ENCODE data around the gene NRXN3. TPM values are rescaled to one million over a fixed set of nuclear protein-coding genes. Genes with fewer than 3 reads are reported as not detected.

NRXN3 gene
- total RNA-seq, 1 donor from 2014 or later = 11.4 TPM

DNA sequence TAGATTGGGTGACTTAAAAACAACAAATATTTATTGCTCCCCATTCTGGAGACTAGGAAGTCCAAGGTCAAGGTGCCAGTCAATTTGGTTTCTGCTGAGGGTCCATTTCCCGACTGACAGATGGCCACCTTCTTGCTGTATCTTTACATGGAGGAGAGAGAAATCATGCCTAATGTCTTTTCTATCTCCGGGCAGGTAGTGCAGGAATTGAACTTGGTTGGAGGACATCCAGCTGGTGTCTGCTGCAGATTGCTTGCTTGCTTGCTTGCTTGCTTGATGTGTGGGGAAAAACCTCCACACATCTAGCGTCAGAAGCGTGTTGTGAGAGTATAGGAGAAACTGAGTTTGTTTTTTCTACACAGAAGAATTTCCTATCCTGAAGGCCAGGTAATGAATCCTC lies 1479.7 kb downstream of the NRXN3 start:
- TF ChIP-seq, protein P1, sequence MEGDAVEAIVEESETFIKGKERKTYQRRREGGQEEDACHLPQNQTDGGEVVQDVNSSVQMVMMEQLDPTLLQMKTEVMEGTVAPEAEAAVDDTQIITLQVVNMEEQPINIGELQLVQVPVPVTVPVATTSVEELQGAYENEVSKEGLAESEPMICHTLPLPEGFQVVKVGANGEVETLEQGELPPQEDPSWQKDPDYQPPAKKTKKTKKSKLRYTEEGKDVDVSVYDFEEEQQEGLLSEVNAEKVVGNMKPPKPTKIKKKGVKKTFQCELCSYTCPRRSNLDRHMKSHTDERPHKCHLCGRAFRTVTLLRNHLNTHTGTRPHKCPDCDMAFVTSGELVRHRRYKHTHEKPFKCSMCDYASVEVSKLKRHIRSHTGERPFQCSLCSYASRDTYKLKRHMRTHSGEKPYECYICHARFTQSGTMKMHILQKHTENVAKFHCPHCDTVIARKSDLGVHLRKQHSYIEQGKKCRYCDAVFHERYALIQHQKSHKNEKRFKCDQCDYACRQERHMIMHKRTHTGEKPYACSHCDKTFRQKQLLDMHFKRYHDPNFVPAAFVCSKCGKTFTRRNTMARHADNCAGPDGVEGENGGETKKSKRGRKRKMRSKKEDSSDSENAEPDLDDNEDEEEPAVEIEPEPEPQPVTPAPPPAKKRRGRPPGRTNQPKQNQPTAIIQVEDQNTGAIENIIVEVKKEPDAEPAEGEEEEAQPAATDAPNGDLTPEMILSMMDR (IDR thresholded peaks at IDR 0.05; ENCODE audit: unreplicated experiment) = no peak
- Mint-ChIP-seq H3K9me3 (peaks cover 4% of the 10 kb centered on the region), H3K36me3 (peaks cover 2% of the 10 kb centered on the region), H3K27me3 (ENCODE audit: low read depth) (no peaks in the 10 kb centered on the region), H3K4me3 (no peak overlapping the region), H3K27ac (no peak overlapping the region), H3K4me1 (no peaks in the 10 kb centered on the region)
- DNase-seq (ENCODE audit: low spot score in 2 of 2, unreplicated experiment in 2 of 2) = no peak

DNA sequence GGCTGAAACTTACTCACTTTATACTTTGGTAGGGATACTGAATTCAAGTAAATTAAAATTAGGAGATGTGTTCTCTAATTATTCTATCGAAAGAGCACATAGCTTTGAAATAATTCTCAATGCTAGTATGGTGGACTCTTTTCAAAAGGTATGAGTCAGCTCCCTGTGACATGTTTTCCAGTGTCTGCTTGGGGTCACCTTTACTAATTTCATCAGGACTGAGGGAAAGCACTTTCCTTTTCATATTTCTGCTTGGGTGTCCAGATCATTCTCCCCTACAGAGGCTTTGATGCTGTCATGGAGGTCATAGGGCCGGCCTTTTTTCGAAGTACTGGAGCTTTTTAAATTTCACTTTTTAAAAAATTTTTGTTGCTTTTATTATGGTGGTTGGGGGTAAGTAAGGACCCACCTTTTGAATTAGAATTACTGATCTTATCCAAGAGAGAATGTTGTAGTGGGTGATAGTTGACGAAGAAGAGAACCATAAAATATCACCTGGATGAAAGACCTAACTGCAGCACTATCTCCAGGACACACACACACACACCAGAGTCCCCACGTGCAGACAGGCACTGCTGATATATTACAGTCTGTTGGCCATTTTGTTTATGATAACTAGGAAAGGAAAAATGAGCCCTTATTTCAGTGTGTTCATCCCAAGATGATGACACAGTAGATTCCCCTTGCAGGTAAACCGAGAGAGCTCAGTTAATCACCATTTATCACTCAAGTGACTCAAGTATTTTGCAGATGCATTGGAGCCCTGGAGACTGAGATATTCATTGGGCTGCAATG lies 1482.5 kb downstream of the NRXN3 start:
- TF ChIP-seq, protein P1 (IDR thresholded peaks at IDR 0.05; ENCODE audit: unreplicated experiment) = no peak
- Mint-ChIP-seq H3K4me3 (no peak overlapping the region), H3K27me3 (ENCODE audit: low read depth) (no peaks in the 10 kb centered on the region), H3K9me3 (peaks cover 4% of the 10 kb centered on the region), H3K4me1 (no peaks in the 10 kb centered on the region), H3K27ac (no peak overlapping the region), H3K36me3 (peaks cover 2% of the 10 kb centered on the region)
- no peak for DNase-seq (ENCODE audit: low spot score in 2 of 2, unreplicated experiment in 2 of 2)

- no peaks in the 10 kb centered on the region for H3K27me3 Mint-ChIP-seq (ENCODE audit: low read depth)
- TF ChIP-seq, protein P1 (IDR thresholded peaks at IDR 0.05; ENCODE audit: unreplicated experiment) = no peak
- no peak overlapping the region for H3K4me3 Mint-ChIP-seq
- peaks cover 4% of the 10 kb centered on the region for H3K9me3 Mint-ChIP-seq
- DNase-seq (ENCODE audit: low spot score in 2 of 2, unreplicated experiment in 2 of 2) = no peak
- peaks cover 2% of the 10 kb centered on the region for H3K36me3 Mint-ChIP-seq
- peaks cover 4% of the 10 kb centered on the region for H3K4me1 Mint-ChIP-seq
- H3K27ac Mint-ChIP-seq = no peak overlapping the region
Observed at GRCh38 chr14:79656056-79656455, 1485.9 kb downstream of the NRXN3 start.

GRCh38 chr14:79656496-79656895 lies 1486.3 kb downstream of the NRXN3 start:
- H3K9me3 Mint-ChIP-seq = peaks cover 4% of the 10 kb centered on the region
- H3K27me3 Mint-ChIP-seq (ENCODE audit: low read depth) = no peaks in the 10 kb centered on the region
- TF ChIP-seq, protein P1 (IDR thresholded peaks at IDR 0.05; ENCODE audit: unreplicated experiment) = no peak

GRCh38 chr14:79658221-79658620 lies 1488.0 kb downstream of the NRXN3 start:
- DNase-seq (ENCODE audit: low spot score in 2 of 2, unreplicated experiment in 2 of 2) = no peak
- peaks cover 6% of the 10 kb centered on the region for H3K4me1 Mint-ChIP-seq
- no peak overlapping the region for H3K27ac Mint-ChIP-seq
- H3K36me3 Mint-ChIP-seq = peaks cover 4% of the 10 kb centered on the region
- TF ChIP-seq, protein P1 (IDR thresholded peaks at IDR 0.05; ENCODE audit: unreplicated experiment) = no peak
- H3K27me3 Mint-ChIP-seq (ENCODE audit: low read depth) = no peaks in the 10 kb centered on the region
- no peak overlapping the region for H3K4me3 Mint-ChIP-seq
- H3K9me3 Mint-ChIP-seq = peaks cover 17% of the 10 kb centered on the region

More at GRCh38 chr14:79656496-79656895, 1486.3 kb downstream of the NRXN3 start:
- no peak overlapping the region for H3K27ac Mint-ChIP-seq
- H3K4me1 Mint-ChIP-seq = peaks cover 4% of the 10 kb centered on the region
- DNase-seq (ENCODE audit: low spot score in 2 of 2, unreplicated experiment in 2 of 2) = no peak
- no peak overlapping the region for H3K4me3 Mint-ChIP-seq
- H3K36me3 Mint-ChIP-seq = peaks cover 2% of the 10 kb centered on the region

Measured in mesothelial cell of epicardium (in vitro differentiated cells).